Activated T-helper 2 cell treated with anti-CD3 and anti-CD28 coated beads, Interferon-gamma antibody, Interleukin-2, Interleukin-4, amounts not matched to agents 10 μg/mL and 5 μg/mL and 100 μg/mL, durations not matched to agents 14 hours and 24 hours and 36 hours (primary cell): ENCODE results near the gene MINK1. TPM values are rescaled to one million over a fixed set of nuclear protein-coding genes. Genes with fewer than 3 reads are reported as not detected.

Experiments used
- DNase-seq: peaks from one replicate; pipeline ENCODE4 v3.0.0; 2021; ENCODE audit warnings: low spot score
- H3K27ac Mint-ChIP-seq: one replicate; pipeline ENCODE4 v1.8.0; 2021; ENCODE audit warnings: mixed read lengths
- H3K27me3 Mint-ChIP-seq: one replicate; pipeline ENCODE4 v1.8.0; 2021; ENCODE audit warnings: low read depth, mixed read lengths
- H3K36me3 Mint-ChIP-seq: one replicate; pipeline ENCODE4 v1.8.0; 2021; ENCODE audit warnings: low read depth, mixed read lengths
- H3K4me1 Mint-ChIP-seq: one replicate; pipeline ENCODE4 v1.8.0; 2021; ENCODE audit warnings: low read depth, mixed read lengths
- H3K4me3 Mint-ChIP-seq: one replicate; pipeline ENCODE4 v1.8.0; 2021; ENCODE audit warnings: low read depth, mild to moderate bottlenecking, moderate library complexity, mixed read lengths
- H3K9me3 Mint-ChIP-seq: one replicate; pipeline ENCODE4 v1.8.0; 2021; ENCODE audit warnings: mixed read lengths
- intact Hi-C: fragments of 100-400 bp; cut with micrococcal nuclease; formaldehyde crosslinking; loops from one replicate; pipeline ENCODE4 v1.15.1; 2023
- total RNA-seq: library from RNA; stranded (reverse); gene quantifications from 2 replicates; pipeline ENCODE4 v1.2.3, GENCODE V29; 2022

Gene MINK1
- total RNA-seq, 1 donor from 2014 or later, result 69.7 TPM

DNA sequence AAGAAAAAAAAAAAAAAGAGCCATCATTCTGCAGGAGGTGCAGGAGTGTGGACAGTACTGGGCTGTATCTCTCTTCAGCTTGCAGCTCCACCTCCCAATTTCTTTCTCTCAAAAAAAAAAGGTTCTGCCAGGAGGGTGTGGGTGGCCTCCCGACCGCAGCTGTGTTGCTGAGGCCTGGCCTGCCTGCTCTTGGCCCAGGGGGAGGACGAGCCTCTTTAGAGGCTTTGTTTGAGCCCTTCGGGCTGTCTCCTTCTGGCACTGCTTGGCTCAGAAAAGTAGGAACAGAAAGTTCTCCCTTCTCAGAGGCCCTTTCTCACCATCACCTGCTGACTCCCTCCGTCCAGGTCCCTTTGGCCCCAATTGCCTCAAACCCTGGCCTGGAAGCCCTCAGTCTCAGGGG is 43.9 kb downstream of the MINK1 start:
- H3K9me3 Mint-ChIP-seq, result no peaks in the 10 kb centered on the region
- no peak for DNase-seq
- peaks cover 7% of the 10 kb centered on the region for H3K36me3 Mint-ChIP-seq
- no peaks in the 10 kb centered on the region for H3K27me3 Mint-ChIP-seq
- H3K4me3 Mint-ChIP-seq, result no peak overlapping the region
- H3K27ac Mint-ChIP-seq, result no peak overlapping the region
- peaks cover 3% of the 10 kb centered on the region for H3K4me1 Mint-ChIP-seq
- intact Hi-C loops, result no loop called here

DNA sequence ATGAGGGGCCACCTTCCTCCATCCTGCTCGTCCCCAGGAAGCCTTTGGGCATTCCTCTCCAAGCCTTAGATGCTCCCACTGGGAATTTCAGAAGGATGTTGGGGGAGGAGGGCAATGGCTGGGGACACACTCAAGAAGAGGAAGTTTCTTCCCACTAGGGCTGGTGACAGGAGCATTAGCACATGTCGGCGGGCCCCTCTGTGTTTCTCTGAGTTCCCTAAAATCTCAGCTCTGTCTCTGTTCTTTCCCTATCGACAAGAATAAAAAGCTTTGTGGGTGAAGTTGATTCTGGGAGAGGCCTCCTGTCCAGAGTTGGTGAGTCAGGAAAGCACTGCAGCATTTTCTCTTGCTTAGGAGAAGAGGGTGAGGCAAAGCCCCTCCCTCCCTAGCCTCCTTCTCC is 46.5 kb downstream of the MINK1 start:
- intact Hi-C loops, result no loop called here
- no peaks in the 10 kb centered on the region for H3K27me3 Mint-ChIP-seq
- no peak overlapping the region for H3K27ac Mint-ChIP-seq
- no peaks in the 10 kb centered on the region for H3K9me3 Mint-ChIP-seq
- H3K4me3 Mint-ChIP-seq, result no peak overlapping the region
- H3K36me3 Mint-ChIP-seq, result peaks cover 4% of the 10 kb centered on the region
- no peak for DNase-seq
- no peaks in the 10 kb centered on the region for H3K4me1 Mint-ChIP-seq

DNA sequence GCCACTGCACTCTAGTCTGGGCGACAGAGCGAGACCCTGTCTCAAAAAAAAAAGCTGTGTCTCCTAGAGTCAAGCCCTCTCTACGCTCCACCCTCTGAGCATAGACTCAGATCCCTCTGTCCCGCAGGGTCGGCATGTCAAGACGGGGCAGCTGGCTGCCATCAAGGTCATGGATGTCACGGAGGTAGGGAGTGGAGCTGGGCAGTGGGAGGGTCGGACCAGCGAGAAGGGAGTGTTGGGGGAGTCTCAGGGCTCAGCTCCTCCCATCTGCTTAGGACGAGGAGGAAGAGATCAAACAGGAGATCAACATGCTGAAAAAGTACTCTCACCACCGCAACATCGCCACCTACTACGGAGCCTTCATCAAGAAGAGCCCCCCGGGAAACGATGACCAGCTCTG is 47.7 kb downstream of the MINK1 start:
- H3K4me1 Mint-ChIP-seq, result no peaks in the 10 kb centered on the region
- DNase-seq, result no peak
- no peak overlapping the region for H3K27ac Mint-ChIP-seq
- no peaks in the 10 kb centered on the region for H3K27me3 Mint-ChIP-seq
- H3K9me3 Mint-ChIP-seq, result no peaks in the 10 kb centered on the region
- peaks cover 10% of the 10 kb centered on the region for H3K36me3 Mint-ChIP-seq
- intact Hi-C loops, result no loop called here
- H3K4me3 Mint-ChIP-seq, result no peak overlapping the region

DNA sequence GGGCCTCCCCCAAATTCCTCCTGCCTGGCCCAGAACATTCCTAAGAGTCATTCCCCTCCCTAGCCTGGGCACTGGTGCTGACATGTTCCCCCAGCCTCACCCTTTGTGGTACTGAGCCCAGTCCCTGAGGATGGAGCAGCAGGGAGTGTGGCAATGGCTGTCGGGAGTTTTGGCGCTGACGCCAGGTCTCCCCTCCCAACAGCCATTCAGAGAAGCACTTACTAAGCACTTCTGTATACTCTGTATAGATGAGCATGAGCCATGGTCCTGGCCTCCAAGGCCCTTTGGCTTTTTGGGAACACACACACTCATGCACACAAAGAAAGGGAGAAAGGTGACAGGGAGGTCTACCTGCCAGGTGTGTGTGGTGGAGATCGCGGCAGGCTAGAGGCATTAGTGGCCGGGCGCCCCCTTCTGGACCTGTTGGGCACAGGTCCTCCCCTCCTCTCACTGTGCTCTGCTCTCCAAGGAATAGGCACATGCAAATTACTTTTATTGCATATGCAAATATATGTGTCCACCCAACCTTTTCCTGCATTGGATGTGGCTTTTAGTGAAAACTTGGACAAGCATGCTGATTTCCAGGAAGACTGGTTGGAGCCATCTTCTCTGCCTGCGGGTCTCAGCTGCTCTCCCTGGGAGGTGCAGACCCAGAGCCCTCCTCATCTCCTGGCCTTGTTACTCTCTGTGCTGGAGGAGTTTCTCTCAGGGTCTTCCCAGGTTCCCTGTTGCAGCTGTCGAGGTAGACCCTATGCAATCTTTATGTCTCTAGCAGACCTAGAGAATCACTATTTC is 48.8 kb downstream of the MINK1 start:
- H3K9me3 Mint-ChIP-seq, result no peaks in the 10 kb centered on the region
- H3K27ac Mint-ChIP-seq, result no peak overlapping the region
- DNase-seq, result peak; percentile 35
- intact Hi-C loops, result no loop called here
- no peak overlapping the region for H3K4me3 Mint-ChIP-seq
- H3K4me1 Mint-ChIP-seq, result no peaks in the 10 kb centered on the region
- H3K36me3 Mint-ChIP-seq, result peaks cover 15% of the 10 kb centered on the region
- no peaks in the 10 kb centered on the region for H3K27me3 Mint-ChIP-seq

DNA sequence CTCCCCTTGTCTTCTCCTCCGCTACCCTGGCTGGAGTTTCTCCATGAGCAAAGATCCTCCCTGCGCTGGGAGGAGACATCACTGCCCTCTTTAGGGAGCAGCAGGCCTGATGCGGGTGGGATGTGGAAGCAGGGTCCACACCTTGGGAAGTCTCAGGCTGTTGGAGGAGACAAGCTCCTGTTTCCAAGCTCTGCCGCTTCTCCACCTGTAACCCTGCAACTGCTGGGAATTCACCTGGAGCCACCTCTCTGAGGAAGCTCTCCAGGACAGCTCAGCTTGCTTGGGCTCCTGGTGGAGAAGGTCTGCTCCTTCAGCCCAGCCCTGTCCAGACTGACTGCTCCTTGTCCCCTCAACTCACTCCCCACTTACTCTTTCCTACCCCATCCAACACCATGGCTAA is 51.3 kb downstream of the MINK1 start:
- no peaks in the 10 kb centered on the region for H3K27me3 Mint-ChIP-seq
- H3K36me3 Mint-ChIP-seq, result peaks cover 25% of the 10 kb centered on the region
- peaks cover 1% of the 10 kb centered on the region for H3K4me1 Mint-ChIP-seq
- intact Hi-C loops, result no loop called here
- H3K27ac Mint-ChIP-seq, result no peak overlapping the region
- H3K9me3 Mint-ChIP-seq, result no peaks in the 10 kb centered on the region
- H3K4me3 Mint-ChIP-seq, result no peak overlapping the region
- no peak for DNase-seq

DNA sequence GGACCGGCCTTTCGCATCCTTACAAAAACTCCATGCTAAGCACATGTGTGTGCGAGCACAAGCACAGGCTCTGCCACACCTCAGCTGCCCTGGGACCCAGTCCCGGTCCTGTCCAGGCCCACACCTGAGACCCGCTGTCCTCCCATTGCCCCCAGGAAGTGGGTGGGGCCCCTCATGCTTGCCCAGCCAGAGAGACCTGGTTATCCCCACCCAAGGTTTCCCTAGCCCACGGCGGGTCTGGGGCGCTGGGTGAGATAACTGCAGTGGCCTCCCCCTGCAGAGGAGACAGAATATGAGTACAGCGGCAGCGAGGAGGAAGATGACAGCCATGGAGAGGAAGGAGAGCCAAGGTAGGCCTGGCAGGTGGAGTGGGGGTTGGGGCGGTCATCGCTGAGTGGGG is 53.7 kb downstream of the MINK1 start:
- H3K27me3 Mint-ChIP-seq, result no peaks in the 10 kb centered on the region
- no peak overlapping the region for H3K27ac Mint-ChIP-seq
- intact Hi-C loops, result loop anchor here (5.0 kb wide), 1 partner anchor 155 kb away; the partner anchor contains the start of gene MED11
- peaks cover 34% of the 10 kb centered on the region for H3K36me3 Mint-ChIP-seq
- H3K4me1 Mint-ChIP-seq, result peaks cover 1% of the 10 kb centered on the region
- H3K4me3 Mint-ChIP-seq, result no peak overlapping the region
- no peaks in the 10 kb centered on the region for H3K9me3 Mint-ChIP-seq
- no peak for DNase-seq

DNA sequence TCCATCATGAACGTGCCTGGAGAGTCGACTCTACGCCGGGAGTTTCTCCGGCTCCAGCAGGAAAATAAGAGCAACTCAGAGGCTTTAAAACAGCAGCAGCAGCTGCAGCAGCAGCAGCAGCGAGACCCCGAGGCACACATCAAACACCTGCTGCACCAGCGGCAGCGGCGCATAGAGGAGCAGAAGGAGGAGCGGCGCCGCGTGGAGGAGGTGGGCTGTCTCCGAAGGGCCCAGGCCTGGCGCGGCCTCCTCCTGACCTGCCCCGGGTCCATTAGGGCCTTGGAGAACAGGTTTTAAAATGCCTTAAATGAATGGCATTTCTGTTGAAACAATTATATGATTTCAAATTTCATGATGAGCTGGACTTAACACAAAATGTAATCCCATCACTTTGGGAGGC is 54.4 kb downstream of the MINK1 start:
- no peak overlapping the region for H3K27ac Mint-ChIP-seq
- peaks cover 37% of the 10 kb centered on the region for H3K36me3 Mint-ChIP-seq
- no peaks in the 10 kb centered on the region for H3K27me3 Mint-ChIP-seq
- peaks cover 1% of the 10 kb centered on the region for H3K4me1 Mint-ChIP-seq
- no peaks in the 10 kb centered on the region for H3K9me3 Mint-ChIP-seq
- no peak overlapping the region for H3K4me3 Mint-ChIP-seq
- intact Hi-C loops, result loop anchor here (5.0 kb wide), 1 partner anchor 155 kb away; the partner anchor contains the start of gene MED11
- DNase-seq, result no peak

DNA sequence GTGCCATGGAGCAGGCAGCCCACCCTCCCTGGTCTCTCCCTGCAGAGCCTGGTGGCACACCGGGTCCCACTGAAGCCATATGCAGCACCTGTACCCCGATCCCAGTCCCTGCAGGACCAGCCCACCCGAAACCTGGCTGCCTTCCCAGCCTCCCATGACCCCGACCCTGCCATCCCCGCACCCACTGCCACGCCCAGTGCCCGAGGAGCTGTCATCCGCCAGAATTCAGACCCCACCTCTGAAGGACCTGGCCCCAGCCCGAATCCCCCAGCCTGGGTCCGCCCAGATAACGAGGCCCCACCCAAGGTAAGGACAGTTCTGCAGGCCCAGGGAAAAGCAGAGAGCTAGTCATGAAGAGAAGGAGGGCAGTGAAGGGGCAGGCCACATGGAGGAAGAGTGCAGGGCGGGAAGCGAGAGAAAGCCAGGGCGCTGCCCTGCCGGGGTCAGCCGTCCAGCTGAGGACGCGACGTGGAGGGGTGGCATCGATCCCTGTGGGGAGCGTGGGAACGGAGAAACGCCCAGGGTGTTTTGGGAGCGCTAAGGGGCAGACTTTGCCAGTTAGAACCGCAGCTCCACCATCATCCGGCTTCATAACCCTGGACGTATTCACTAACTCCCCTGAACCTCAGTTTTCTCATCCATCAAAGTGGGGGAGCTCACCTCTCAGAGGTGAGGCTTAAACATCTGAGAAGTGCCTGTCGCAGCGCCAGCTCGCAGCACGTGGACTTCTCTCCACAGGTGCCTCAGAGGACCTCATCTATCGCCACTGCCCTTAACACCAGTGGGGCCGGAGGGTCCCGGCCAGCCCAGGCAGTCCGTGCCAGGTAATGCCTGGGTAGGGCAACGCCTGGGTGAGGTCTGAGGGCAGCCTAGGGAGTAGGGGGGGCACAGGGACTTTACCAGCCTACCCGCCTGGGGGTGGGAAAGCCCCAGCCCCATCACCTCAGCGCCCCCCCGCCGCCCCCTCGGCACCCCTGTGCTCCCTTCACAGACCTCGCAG is 58.6 kb downstream of the MINK1 start:
- no peak for DNase-seq
- Mint-ChIP-seq H3K27me3 (no peaks in the 10 kb centered on the region), H3K36me3 (peaks cover 40% of the 10 kb centered on the region), H3K4me1 (peaks cover 1% of the 10 kb centered on the region), H3K4me3 (no peak overlapping the region), H3K27ac (no peak overlapping the region), H3K9me3 (no peaks in the 10 kb centered on the region)
- intact Hi-C loops, result no loop called here

DNA sequence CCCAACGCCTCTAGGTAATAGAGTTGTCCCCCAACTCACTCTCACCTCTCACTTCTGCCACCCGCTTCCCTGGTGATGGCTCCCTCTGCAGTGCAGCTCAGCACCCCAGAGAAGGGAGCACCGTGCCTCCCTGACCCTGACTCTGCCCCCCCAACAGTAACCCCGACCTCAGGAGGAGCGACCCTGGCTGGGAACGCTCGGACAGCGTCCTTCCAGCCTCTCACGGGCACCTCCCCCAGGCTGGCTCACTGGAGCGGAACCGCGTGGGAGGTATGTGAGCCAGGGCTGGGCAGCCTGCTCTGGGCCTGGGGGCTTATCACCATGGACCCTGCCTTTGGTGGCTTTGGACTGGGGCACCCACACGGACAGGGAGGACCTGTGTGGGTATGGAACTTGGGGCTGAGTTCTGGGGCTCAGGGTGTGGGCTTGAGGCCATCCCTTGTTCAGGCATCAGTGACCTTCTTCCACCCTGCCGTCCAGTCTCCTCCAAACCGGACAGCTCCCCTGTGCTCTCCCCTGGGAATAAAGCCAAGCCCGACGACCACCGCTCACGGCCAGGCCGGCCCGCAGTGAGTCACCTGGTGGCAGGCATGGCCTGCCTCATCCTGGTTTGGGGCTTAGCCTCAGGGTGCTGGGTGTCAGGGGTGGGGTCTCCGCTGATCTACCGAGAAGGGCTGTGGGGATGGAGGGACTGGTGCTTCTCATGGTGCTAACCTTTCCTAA is 59.5 kb downstream of the MINK1 start:
- DNase-seq, result no peak
- H3K9me3 Mint-ChIP-seq, result no peaks in the 10 kb centered on the region
- H3K4me1 Mint-ChIP-seq, result peaks cover 1% of the 10 kb centered on the region
- H3K27ac Mint-ChIP-seq, result no peak overlapping the region
- no peaks in the 10 kb centered on the region for H3K27me3 Mint-ChIP-seq
- H3K36me3 Mint-ChIP-seq, result peaks cover 40% of the 10 kb centered on the region
- no peak overlapping the region for H3K4me3 Mint-ChIP-seq
- intact Hi-C loops, result no loop called here

DNA sequence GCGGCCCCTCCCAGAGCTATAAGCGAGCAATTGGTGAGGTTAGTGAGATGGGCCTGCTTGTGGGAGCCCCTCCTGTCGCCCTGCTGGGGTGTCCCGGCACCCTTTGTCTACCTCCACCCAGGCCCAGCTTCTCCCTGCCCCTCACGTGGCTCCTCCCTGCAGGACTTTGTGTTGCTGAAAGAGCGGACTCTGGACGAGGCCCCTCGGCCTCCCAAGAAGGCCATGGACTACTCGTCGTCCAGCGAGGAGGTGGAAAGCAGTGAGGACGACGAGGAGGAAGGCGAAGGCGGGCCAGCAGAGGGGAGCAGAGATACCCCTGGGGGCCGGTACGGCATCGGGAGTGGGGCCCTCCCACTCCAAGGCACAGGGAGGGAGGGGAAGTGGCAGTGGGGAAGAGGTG is 60.1 kb downstream of the MINK1 start:
- H3K36me3 Mint-ChIP-seq, result peaks cover 40% of the 10 kb centered on the region
- H3K27me3 Mint-ChIP-seq, result no peaks in the 10 kb centered on the region
- H3K27ac Mint-ChIP-seq, result no peak overlapping the region

DNA sequence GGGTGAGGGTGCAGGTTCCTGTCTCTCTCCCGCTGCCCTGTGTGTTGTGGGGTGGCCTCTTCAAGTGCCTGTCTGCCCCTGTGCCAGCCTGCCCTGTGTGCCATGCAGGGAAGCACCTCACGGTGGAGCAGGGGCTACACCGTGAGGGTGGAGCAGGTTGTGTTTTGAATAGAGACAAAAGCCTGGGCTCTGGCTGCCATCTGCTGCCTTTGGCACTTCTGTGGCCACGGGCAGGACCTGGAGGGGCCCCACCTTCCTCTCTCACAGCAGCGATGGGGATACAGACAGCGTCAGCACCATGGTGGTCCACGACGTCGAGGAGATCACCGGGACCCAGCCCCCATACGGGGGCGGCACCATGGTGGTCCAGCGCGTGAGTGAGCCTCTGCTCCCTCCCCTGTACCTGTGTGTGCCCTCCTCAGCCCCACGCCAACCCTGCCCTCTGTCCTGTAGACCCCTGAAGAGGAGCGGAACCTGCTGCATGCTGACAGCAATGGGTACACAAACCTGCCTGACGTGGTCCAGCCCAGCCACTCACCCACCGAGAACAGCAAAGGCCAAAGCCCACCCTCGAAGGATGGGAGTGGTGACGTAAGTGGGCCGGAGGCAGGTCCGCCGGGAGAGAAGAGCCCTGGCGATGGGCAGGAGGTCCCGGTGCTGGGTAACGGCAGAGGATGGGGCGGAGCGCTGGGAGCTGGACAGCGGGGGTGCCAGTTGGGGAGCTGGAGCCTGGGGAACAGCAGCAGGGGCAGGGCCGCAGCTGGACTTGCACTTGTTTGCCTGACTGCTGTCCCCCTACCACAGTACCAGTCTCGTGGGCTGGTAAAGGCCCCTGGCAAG is 60.8 kb downstream of the MINK1 start:
- peaks cover 1% of the 10 kb centered on the region for H3K4me1 Mint-ChIP-seq
- H3K36me3 Mint-ChIP-seq, result peaks cover 39% of the 10 kb centered on the region
- no peak overlapping the region for H3K27ac Mint-ChIP-seq
- no peaks in the 10 kb centered on the region for H3K9me3 Mint-ChIP-seq
- H3K27me3 Mint-ChIP-seq, result no peaks in the 10 kb centered on the region
- intact Hi-C loops, result no loop called here
- no peak for DNase-seq
- no peak overlapping the region for H3K4me3 Mint-ChIP-seq

More for the DNA sequence above, 60.1 kb downstream of the MINK1 start:
- H3K4me1 Mint-ChIP-seq, result peaks cover 1% of the 10 kb centered on the region
- intact Hi-C loops, result no loop called here
- no peak overlapping the region for H3K4me3 Mint-ChIP-seq
- no peaks in the 10 kb centered on the region for H3K9me3 Mint-ChIP-seq
- no peak for DNase-seq

DNA sequence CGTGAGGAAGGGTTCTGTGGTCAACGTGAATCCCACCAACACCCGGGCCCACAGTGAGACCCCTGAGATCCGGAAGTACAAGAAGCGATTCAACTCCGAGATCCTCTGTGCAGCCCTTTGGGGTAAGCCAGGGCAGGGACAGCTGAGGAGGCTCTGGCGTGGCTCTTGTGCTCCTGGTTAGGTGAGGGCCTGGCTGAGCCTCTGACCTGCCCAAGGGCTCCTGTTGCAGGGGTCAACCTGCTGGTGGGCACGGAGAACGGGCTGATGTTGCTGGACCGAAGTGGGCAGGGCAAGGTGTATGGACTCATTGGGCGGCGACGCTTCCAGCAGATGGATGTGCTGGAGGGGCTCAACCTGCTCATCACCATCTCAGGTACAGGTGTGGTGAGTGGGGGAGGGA is 62.0 kb downstream of the MINK1 start:
- H3K27me3 Mint-ChIP-seq, result peaks cover 2% of the 10 kb centered on the region
- no peak overlapping the region for H3K4me3 Mint-ChIP-seq
- H3K36me3 Mint-ChIP-seq, result peaks cover 35% of the 10 kb centered on the region
- no peaks in the 10 kb centered on the region for H3K9me3 Mint-ChIP-seq
- no peak overlapping the region for H3K27ac Mint-ChIP-seq
- no peak for DNase-seq
- intact Hi-C loops, result no loop called here
- H3K4me1 Mint-ChIP-seq, result peaks cover 6% of the 10 kb centered on the region
